H9 (cell line): ENCODE data around the gene CALY. TPM values are rescaled to one million over a fixed set of nuclear protein-coding genes. Genes with fewer than 3 reads are reported as not detected.

Source experiments
- DNase-seq: peaks from one replicate; pipeline ENCODE4 v3.0.0-alpha.2; 2017
- H2AFZ ChIP-seq: one replicate; pipeline ENCODE4 v1.6.1; 2013; ENCODE audit warnings: mild to moderate bottlenecking, low read length, control low read depth, moderate library complexity
- H2AK5ac ChIP-seq: 2 replicates; pipeline ENCODE4 v1.6.1; 2013; ENCODE audit warnings: low read length, control low read depth, mixed read lengths; ENCODE audit not compliant: insufficient read length
- H2BK120ac ChIP-seq: one replicate; pipeline ENCODE4 v1.6.1; 2013; ENCODE audit warnings: low read depth, mild to moderate bottlenecking, low read length, control low read depth, inconsistent platforms; ENCODE audit not compliant: poor library complexity, severe bottlenecking
- H2BK12ac ChIP-seq: 2 replicates; pipeline ENCODE4 v1.6.1; 2013; ENCODE audit warnings: low read length, control low read depth, mixed read lengths, low read depth; ENCODE audit not compliant: insufficient read length
- H2BK15ac ChIP-seq: 2 replicates; pipeline ENCODE4 v1.6.1; 2013; ENCODE audit warnings: low read depth, low read length, control low read depth
- H2BK20ac ChIP-seq: one replicate; pipeline ENCODE4 v1.6.1; 2013; ENCODE audit warnings: low read depth, mild to moderate bottlenecking, low read length, control low read depth, inconsistent platforms; ENCODE audit not compliant: poor library complexity, severe bottlenecking
- H2BK5ac ChIP-seq: 2 replicates; pipeline ENCODE4 v1.6.1; 2013; ENCODE audit warnings: low read length, control low read depth, mixed read lengths; ENCODE audit not compliant: insufficient read length
- H3K14ac ChIP-seq: 2 replicates; pipeline ENCODE4 v1.6.1; 2013; ENCODE audit warnings: low read length, control low read depth; ENCODE audit not compliant: insufficient read depth
- H3K18ac ChIP-seq: 2 replicates; pipeline ENCODE4 v1.6.1; 2013; ENCODE audit warnings: low read depth, mild to moderate bottlenecking, mixed read lengths, low read length, control low read depth; ENCODE audit not compliant: insufficient read length
- H3K23ac ChIP-seq: 2 replicates; pipeline ENCODE4 v1.6.1; 2013; ENCODE audit warnings: low read length, control low read depth, mixed read lengths, low read depth; ENCODE audit not compliant: insufficient read length
- H3K23me2 ChIP-seq: 2 replicates; pipeline ENCODE4 v1.6.1; 2013; ENCODE audit warnings: low read depth, mild to moderate bottlenecking, mixed read lengths, low read length, control low read depth; ENCODE audit not compliant: insufficient read length, poor library complexity, severe bottlenecking
- H3K27ac ChIP-seq: 2 replicates; pipeline ENCODE4 v1.5.1; 2013; ENCODE audit warnings: low read length, control low read depth, mixed read lengths, low read depth; ENCODE audit not compliant: insufficient read length
- H3K27me3 ChIP-seq: 2 replicates; pipeline ENCODE4 v1.6.1; 2013; ENCODE audit warnings: low read length, control low read depth, inconsistent platforms; ENCODE audit not compliant: insufficient read depth
- H3K4ac ChIP-seq: 2 replicates; pipeline ENCODE4 v1.6.1; 2013; ENCODE audit warnings: low read depth, mild to moderate bottlenecking, control low read depth, inconsistent platforms, low read length, moderate library complexity
- H3K4me1 ChIP-seq: 2 replicates; pipeline ENCODE4 v1.6.1; 2013; ENCODE audit warnings: low read length, control low read depth, inconsistent platforms; ENCODE audit not compliant: insufficient read depth
- H3K4me2 ChIP-seq: 2 replicates; pipeline ENCODE4 v1.6.1; 2013; ENCODE audit warnings: low read length, control low read depth, mixed read lengths; ENCODE audit not compliant: insufficient read length, insufficient read depth
- H3K56ac ChIP-seq: 2 replicates; pipeline ENCODE4 v1.6.1; 2013; ENCODE audit warnings: low read depth, mild to moderate bottlenecking, mixed read lengths, low read length, control low read depth; ENCODE audit not compliant: insufficient read length
- H3K79me1 ChIP-seq: 2 replicates; pipeline ENCODE4 v1.6.1; 2013; ENCODE audit warnings: low read depth, mild to moderate bottlenecking, moderate library complexity, low read length, control low read depth, inconsistent platforms; ENCODE audit not compliant: insufficient read depth, poor library complexity, severe bottlenecking
- H3K79me2 ChIP-seq: 2 replicates; pipeline ENCODE4 v1.6.1; 2013; ENCODE audit warnings: low read length, control low read depth, inconsistent platforms; ENCODE audit not compliant: insufficient read depth
- H3K9ac ChIP-seq: 2 replicates; pipeline ENCODE4 v1.6.1; 2013; ENCODE audit warnings: low read length, control low read depth, mixed read lengths; ENCODE audit not compliant: insufficient read length; ENCODE audit errors: extremely low read depth
- H3K9me3 ChIP-seq: one replicate; pipeline ENCODE4 v1.6.1; 2013; ENCODE audit warnings: low read depth, low read length, inconsistent platforms; ENCODE audit not compliant: control insufficient read depth
- H3T11ph ChIP-seq: one replicate; pipeline ENCODE4 v1.6.1; 2013; ENCODE audit warnings: mild to moderate bottlenecking, low read length, control low read depth, inconsistent platforms
- H4K20me1 ChIP-seq: one replicate; pipeline ENCODE4 v1.6.1; 2013; ENCODE audit not compliant: control insufficient read depth, insufficient read length, insufficient read depth
- H4K5ac ChIP-seq: 2 replicates; pipeline ENCODE4 v1.6.1; 2013; ENCODE audit warnings: low read depth, mild to moderate bottlenecking, mixed read lengths, low read length, control low read depth; ENCODE audit not compliant: insufficient read length
- H4K8ac ChIP-seq: replicated peaks from 2 replicates; pipeline ENCODE4 v1.6.1; 2013; ENCODE audit warnings: low read length, control low read depth, mixed read lengths, low read depth; ENCODE audit not compliant: insufficient read length
- H4K91ac ChIP-seq: 2 replicates; pipeline ENCODE4 v1.6.1; 2013; ENCODE audit warnings: low read depth, mild to moderate bottlenecking, moderate library complexity, mixed read lengths, low read length, control low read depth; ENCODE audit not compliant: insufficient read length
- H3K27ac Mint-ChIP-seq, 3 experiments: 2 replicates in 2 of 3; 3 replicates in 1 of 3; pipeline ENCODE4 v1.8.0; 2020 to 2021; ENCODE audit warnings: mixed read lengths in 3 of 3, mild to moderate bottlenecking in 1 of 3, moderate library complexity in 1 of 3
- H3K27me3 Mint-ChIP-seq: 2 replicates; pipeline ENCODE4 v1.8.0; 2021; ENCODE audit warnings: low read depth, mild to moderate bottlenecking, moderate library complexity, mixed read lengths
- H3K36me3 Mint-ChIP-seq, 3 experiments: 2 replicates in 2 of 3; 3 replicates in 1 of 3; pipeline ENCODE4 v1.8.0; 2020 to 2021; ENCODE audit warnings: low read depth in 3 of 3, mixed read lengths in 3 of 3; ENCODE audit not compliant: insufficient read depth in 1 of 3
- H3K4me1 Mint-ChIP-seq, 2 experiments: 2 replicates each; pipeline ENCODE4 v1.8.0; 2020; ENCODE audit warnings: mixed read lengths in 2 of 2
- H3K4me3 Mint-ChIP-seq, 2 experiments: 2 replicates in 1 of 2; 3 replicates in 1 of 2; pipeline ENCODE4 v1.8.0; 2020 to 2021; ENCODE audit warnings: mild to moderate bottlenecking in 2 of 2, mixed read lengths in 2 of 2, moderate library complexity in 1 of 2
- H3K9me3 Mint-ChIP-seq, 2 experiments: 2 replicates in 1 of 2; 3 replicates in 1 of 2; pipeline ENCODE4 v1.8.0; 2020; ENCODE audit warnings: mild to moderate bottlenecking in 2 of 2, mixed read lengths in 2 of 2, moderate library complexity in 1 of 2
- CTCF ChIP-seq: fragments of 200-600 bp; sonication (generic); conservative IDR thresholded peaks from 3 replicates; pipeline ENCODE4 v1.8.0; 2021; ENCODE audit warnings: antibody characterized with exemption, mild to moderate bottlenecking
- WGBS: extraction: QIAGEN DNeasy Blood & Tissue Kit; methylation state at CpG from one replicate; pipeline ENCODE4 v1.1.7; 2013; ENCODE audit warnings: missing lambda C conversion rate, low lambda C conversion rate, mixed read lengths; ENCODE audit not compliant: insufficient read length; ENCODE audit errors: extremely low coverage; 5-methylcytosine and 5-hydroxymethylcytosine counted together
- total RNA-seq: library from RNA; stranded (reverse); gene quantifications from 2 replicates; pipeline ENCODE4 v1.2.1, GENCODE V29; 2021

Gene CALY
- total RNA-seq, 1 experiment from 2014 or later: 2.9 TPM

GRCh38 chr10:133384071-133384470 is 47.4 kb upstream of the CALY start:
- no CpG with 5 or more reads among the region's 13 CpGs for WGBS

More at GRCh38 chr10:133384071-133384470, 47.4 kb upstream of the CALY start:
- no peak for DNase-seq
- H2BK12ac ChIP-seq: no peak overlapping the region
- no peaks in the 10 kb centered on the region for H3K79me1 ChIP-seq
- Mint-ChIP-seq H3K27ac (no peak overlapping the region), H3K27me3 (peaks cover 9% of the 10 kb centered on the region), H3K4me1 (no peaks in the 10 kb centered on the region), H3K36me3 (peaks cover 1 to 9% (median 6%) of the 10 kb centered on the region in 3 experiments; a peak in 4 of 7 replicates), H3K4me3 (no peak overlapping the region), H3K9me3 (peaks cover 0 to 1% of the 10 kb centered on the region in 2 experiments; a peak in 1 of 5 replicates)
- no peak overlapping the region for H3K4me2 ChIP-seq
- H3K27ac ChIP-seq: no peak overlapping the region
- H3K18ac ChIP-seq: no peak overlapping the region
- no peak overlapping the region for H2BK120ac ChIP-seq
- TF ChIP-seq CTCF: no peak
- H3K79me2 ChIP-seq: no peaks in the 10 kb centered on the region
- no peak overlapping the region for H4K8ac ChIP-seq
- no peaks in the 10 kb centered on the region for H3K23me2 ChIP-seq
- H2BK5ac ChIP-seq: no peak overlapping the region
- H3K4me1 ChIP-seq: no peaks in the 10 kb centered on the region
- no peaks in the 10 kb centered on the region for H3K27me3 ChIP-seq
- H3K56ac ChIP-seq: no peak overlapping the region
- no peaks in the 10 kb centered on the region for H4K20me1 ChIP-seq
- H2AFZ ChIP-seq: no peak overlapping the region
- H3K14ac ChIP-seq: no peak overlapping the region
- no peak overlapping the region for H4K5ac ChIP-seq
- no peak overlapping the region for H3K4ac ChIP-seq
- H3K9me3 ChIP-seq: no peaks in the 10 kb centered on the region
- H2BK15ac ChIP-seq: no peak overlapping the region
- no peak overlapping the region for H3K23ac ChIP-seq
- no peak overlapping the region for H2BK20ac ChIP-seq
- H4K91ac ChIP-seq: no peak overlapping the region
- no peak overlapping the region for H2AK5ac ChIP-seq
- H3K9ac ChIP-seq: no peak overlapping the region
- H3T11ph ChIP-seq: no peak overlapping the region
